HepG2 (cell line): ENCODE results near the gene SORL1-AS1.

Source experiments
- DMAP1 ChIP-seq: IDR thresholded peaks from 2 replicates; pipeline ENCODE4 v1.6.1; 2016
- GPBP1L1 ChIP-seq: sonication (generic); formaldehyde crosslinking; IDR thresholded peaks from 2 replicates; pipeline ENCODE4 v1.5.0; 2020; ENCODE audit warnings: mild to moderate bottlenecking, missing genetic modification reagents
- HDAC1 ChIP-seq: sonication (generic); formaldehyde crosslinking; IDR thresholded peaks from 2 replicates; pipeline ENCODE4 v1.5.1; 2020; ENCODE audit warnings: mild to moderate bottlenecking, missing genetic modification reagents
- HES4 ChIP-seq: sonication (generic); formaldehyde crosslinking; IDR thresholded peaks from 2 replicates; pipeline ENCODE4 v1.9.0; 2021; ENCODE audit warnings: mild to moderate bottlenecking, missing genetic modification reagents, borderline replicate concordance
- KAT8 ChIP-seq: IDR thresholded peaks from 2 replicates; pipeline ENCODE4 v1.6.1; 2016; ENCODE audit warnings: missing genetic modification reagents, missing compliant biosample characterization
- KDM5B ChIP-seq: sonication (generic); formaldehyde crosslinking; IDR thresholded peaks from 2 replicates; pipeline ENCODE4 v1.4.0; 2020; ENCODE audit warnings: missing genetic modification reagents, mild to moderate bottlenecking, borderline replicate concordance
- NFATC3 ChIP-seq: sonication (generic); formaldehyde crosslinking; IDR thresholded peaks from 2 replicates; pipeline ENCODE4 v1.5.1; 2020; ENCODE audit warnings: mild to moderate bottlenecking, missing genetic modification reagents
- NFKB2 ChIP-seq: sonication (generic); formaldehyde crosslinking; IDR thresholded peaks from 2 replicates; pipeline ENCODE4 v1.4.0; 2020; ENCODE audit warnings: missing genetic modification reagents, borderline replicate concordance
- ONECUT2 ChIP-seq: sonication (generic); formaldehyde crosslinking; IDR thresholded peaks from 2 replicates; pipeline ENCODE4 v1.4.0; 2020; ENCODE audit warnings: missing genetic modification reagents
- POLR2A ChIP-seq, 2 experiments: IDR thresholded peaks; 2 replicates each; pipeline ENCODE4 v1.6.1; 2011; ENCODE audit warnings: low read depth in 2 of 2, low read length in 2 of 2, mild to moderate bottlenecking in 1 of 2, moderate library complexity in 1 of 2; ENCODE audit not compliant: insufficient read depth in 1 of 2
- RBAK ChIP-seq: sonication (generic); formaldehyde crosslinking; IDR thresholded peaks from 2 replicates; pipeline ENCODE4 v1.5.1; 2020; ENCODE audit warnings: mild to moderate bottlenecking, missing genetic modification reagents
- RCOR2 ChIP-seq: IDR thresholded peaks from 2 replicates; pipeline ENCODE4 v1.6.1; 2016; ENCODE audit warnings: missing biosample characterization, missing genetic modification reagents
- ZIK1 ChIP-seq: sonication (generic); formaldehyde crosslinking; IDR thresholded peaks from 2 replicates; pipeline ENCODE4 v1.5.0; 2020; ENCODE audit warnings: mild to moderate bottlenecking, low read depth, missing genetic modification reagents, borderline replicate concordance
- ZMYM3 ChIP-seq: sonication (generic); formaldehyde crosslinking; IDR thresholded peaks from 2 replicates; pipeline ENCODE4 v1.5.1; 2020; ENCODE audit warnings: mild to moderate bottlenecking, missing genetic modification reagents
- ZNF362 ChIP-seq: sonication (generic); formaldehyde crosslinking; IDR thresholded peaks from 2 replicates; pipeline ENCODE4 v1.4.0; 2020; ENCODE audit warnings: missing genetic modification reagents, mild to moderate bottlenecking, borderline replicate concordance
- ZNF432 ChIP-seq: sonication (generic); formaldehyde crosslinking; IDR thresholded peaks from 2 replicates; pipeline ENCODE4 v1.5.0; 2020; ENCODE audit warnings: missing genetic modification reagents, mild to moderate bottlenecking, borderline replicate concordance
- ZNF510 ChIP-seq: sonication (generic); formaldehyde crosslinking; IDR thresholded peaks from 2 replicates; pipeline ENCODE4 v1.4.0; 2020; ENCODE audit warnings: low read depth, mild to moderate bottlenecking, missing genetic modification reagents
- ZNF589 ChIP-seq: sonication (generic); formaldehyde crosslinking; conservative IDR thresholded peaks from 2 replicates; pipeline ENCODE4 v1.8.0; 2022; ENCODE audit warnings: mild to moderate bottlenecking, moderate library complexity, missing genetic modification reagents
- ZNF598 ChIP-seq: sonication (generic); formaldehyde crosslinking; IDR thresholded peaks from 2 replicates; pipeline ENCODE4 v1.5.1; 2020; ENCODE audit warnings: mild to moderate bottlenecking, missing genetic modification reagents, borderline replicate concordance
- ZNF746 ChIP-seq: sonication (generic); formaldehyde crosslinking; IDR thresholded peaks from 2 replicates; pipeline ENCODE4 v1.8.0; 2022; ENCODE audit warnings: mild to moderate bottlenecking, missing genetic modification reagents
- TF ChIP-seq, protein P1 (sequence below): sonication (generic); formaldehyde crosslinking; IDR thresholded peaks from 2 replicates; pipeline ENCODE4 v1.8.0; 2022; ENCODE audit warnings: missing genetic modification reagents, mild to moderate bottlenecking, moderate library complexity, borderline replicate concordance
- TF ChIP-seq, protein P2 (sequence below): sonication (generic); formaldehyde crosslinking; IDR thresholded peaks from 2 replicates; pipeline ENCODE4 v1.8.0; 2022; ENCODE audit warnings: mild to moderate bottlenecking, missing genetic modification reagents, borderline replicate concordance
- TF ChIP-seq, protein P3 (sequence below): sonication (generic); formaldehyde crosslinking; IDR thresholded peaks from 2 replicates; pipeline ENCODE4 v1.8.1; 2023; ENCODE audit warnings: mild to moderate bottlenecking, missing genetic modification reagents

The SORL1-AS1 gene

DNA sequence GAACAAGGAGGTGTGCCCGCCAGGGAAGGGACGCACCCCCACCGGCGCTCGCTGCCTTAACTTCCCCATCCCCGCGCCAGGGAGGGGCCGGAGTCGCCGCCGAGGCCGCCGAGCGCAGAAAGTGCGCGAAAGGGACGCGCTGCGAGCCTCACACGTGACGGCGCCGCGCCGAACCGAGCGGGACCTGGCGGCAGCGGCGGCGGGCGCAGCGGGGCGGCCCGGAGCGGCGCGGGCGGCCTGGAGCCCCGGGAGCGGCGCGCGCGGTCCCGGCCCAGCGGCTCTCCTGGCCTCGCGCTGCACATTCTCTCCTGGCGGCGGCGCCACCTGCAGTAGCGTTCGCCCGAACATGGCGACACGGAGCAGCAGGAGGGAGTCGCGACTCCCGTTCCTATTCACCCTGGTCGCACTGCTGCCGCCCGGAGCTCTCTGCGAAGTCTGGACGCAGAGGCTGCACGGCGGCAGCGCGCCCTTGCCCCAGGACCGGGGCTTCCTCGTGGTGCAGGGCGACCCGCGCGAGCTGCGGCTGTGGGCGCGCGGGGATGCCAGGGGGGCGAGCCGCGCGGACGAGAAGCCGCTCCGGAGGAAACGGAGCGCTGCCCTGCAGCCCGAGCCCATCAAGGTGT, 670 bp downstream of the SORL1-AS1 start, which contains the start of gene SORL1 (continued):
- TF ChIP-seq, protein P1, sequence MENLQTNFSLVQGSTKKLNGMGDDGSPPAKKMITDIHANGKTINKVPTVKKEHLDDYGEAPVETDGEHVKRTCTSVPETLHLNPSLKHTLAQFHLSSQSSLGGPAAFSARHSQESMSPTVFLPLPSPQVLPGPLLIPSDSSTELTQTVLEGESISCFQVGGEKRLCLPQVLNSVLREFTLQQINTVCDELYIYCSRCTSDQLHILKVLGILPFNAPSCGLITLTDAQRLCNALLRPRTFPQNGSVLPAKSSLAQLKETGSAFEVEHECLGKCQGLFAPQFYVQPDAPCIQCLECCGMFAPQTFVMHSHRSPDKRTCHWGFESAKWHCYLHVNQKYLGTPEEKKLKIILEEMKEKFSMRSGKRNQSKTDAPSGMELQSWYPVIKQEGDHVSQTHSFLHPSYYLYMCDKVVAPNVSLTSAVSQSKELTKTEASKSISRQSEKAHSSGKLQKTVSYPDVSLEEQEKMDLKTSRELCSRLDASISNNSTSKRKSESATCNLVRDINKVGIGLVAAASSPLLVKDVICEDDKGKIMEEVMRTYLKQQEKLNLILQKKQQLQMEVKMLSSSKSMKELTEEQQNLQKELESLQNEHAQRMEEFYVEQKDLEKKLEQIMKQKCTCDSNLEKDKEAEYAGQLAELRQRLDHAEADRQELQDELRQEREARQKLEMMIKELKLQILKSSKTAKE (CRISPR knock-in tag): 0 out of 2 replicates have a peak, but pooled peaks have one; percentile 10
- TF ChIP-seq, protein P2, sequence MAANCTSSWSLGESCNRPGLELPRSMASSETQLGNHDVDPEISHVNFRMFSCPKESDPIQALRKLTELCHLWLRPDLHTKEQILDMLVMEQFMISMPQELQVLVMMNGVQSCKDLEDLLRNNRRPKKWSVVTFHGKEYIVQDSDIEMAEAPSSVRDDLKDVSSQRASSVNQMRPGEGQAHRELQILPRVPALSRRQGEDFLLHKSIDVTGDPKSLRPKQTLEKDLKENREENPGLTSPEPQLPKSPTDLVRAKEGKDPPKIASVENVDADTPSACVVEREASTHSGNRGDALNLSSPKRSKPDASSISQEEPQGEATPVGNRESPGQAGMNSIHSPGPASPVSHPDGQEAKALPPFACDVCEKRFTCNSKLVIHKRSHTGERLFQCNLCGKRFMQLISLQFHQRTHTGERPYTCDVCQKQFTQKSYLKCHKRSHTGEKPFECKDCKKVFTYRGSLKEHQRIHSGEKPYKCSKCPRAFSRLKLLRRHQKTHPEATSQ (CRISPR knock-in tag): no peak
- TF ChIP-seq ZMYM3 (CRISPR knock-in tag) (no peak), ZIK1 (no peak; the same call in 1 of the 2 replicates), KDM5B (CRISPR knock-in tag) (peak; percentile 62), RBAK (CRISPR knock-in tag) (no peak), ZNF362 (CRISPR knock-in tag) (no peak), ONECUT2 (0 out of 2 replicates have a peak, but pooled peaks have one; percentile 8), NFKB2 (CRISPR knock-in tag) (0 out of 2 replicates have a peak, but pooled peaks have one; percentile 28), POLR2A (IDR thresholded peaks at IDR 0.05; ENCODE audit: insufficient read depth in 1 of 2, low read depth in 2 of 2, low read length in 2 of 2) (peak; percentile 71 to 75; a peak in 3 of 4 replicates), ZNF589 (CRISPR knock-in tag) (0 out of 2 replicates have a peak, but pooled peaks have one; percentile 23), HDAC1 (CRISPR knock-in tag) (peak; percentile 74), ZNF598 (CRISPR knock-in tag) (0 out of 2 replicates have a peak, but pooled peaks have one; percentile 21), GPBP1L1 (CRISPR knock-in tag) (no peak), RCOR2 (CRISPR knock-in tag) (no peak), ZNF432 (CRISPR knock-in tag) (peak; percentile 47; the same call in 1 of the 2 replicates), NFATC3 (peak; percentile 35; the same call in 1 of the 2 replicates), ZNF510 (CRISPR knock-in tag) (no peak), ZNF746 (no peak; the same call in 1 of the 2 replicates), DMAP1 (CRISPR knock-in tag) (0 out of 2 replicates have a peak, but pooled peaks have one; percentile 2), KAT8 (0 out of 2 replicates have a peak, but pooled peaks have one; percentile 24), HES4 (CRISPR knock-in tag) (peak; percentile 66; the same call in 1 of the 2 replicates)
- TF ChIP-seq, protein P3, sequence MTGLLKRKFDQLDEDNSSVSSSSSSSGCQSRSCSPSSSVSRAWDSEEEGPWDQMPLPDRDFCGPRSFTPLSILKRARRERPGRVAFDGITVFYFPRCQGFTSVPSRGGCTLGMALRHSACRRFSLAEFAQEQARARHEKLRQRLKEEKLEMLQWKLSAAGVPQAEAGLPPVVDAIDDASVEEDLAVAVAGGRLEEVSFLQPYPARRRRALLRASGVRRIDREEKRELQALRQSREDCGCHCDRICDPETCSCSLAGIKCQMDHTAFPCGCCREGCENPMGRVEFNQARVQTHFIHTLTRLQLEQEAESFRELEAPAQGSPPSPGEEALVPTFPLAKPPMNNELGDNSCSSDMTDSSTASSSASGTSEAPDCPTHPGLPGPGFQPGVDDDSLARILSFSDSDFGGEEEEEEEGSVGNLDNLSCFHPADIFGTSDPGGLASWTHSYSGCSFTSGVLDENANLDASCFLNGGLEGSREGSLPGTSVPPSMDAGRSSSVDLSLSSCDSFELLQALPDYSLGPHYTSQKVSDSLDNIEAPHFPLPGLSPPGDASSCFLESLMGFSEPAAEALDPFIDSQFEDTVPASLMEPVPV: no peak
